SIG-M5 treated with dmso at 0.1 percent for 504 hours (cell line): Measurements from ENCODE around the gene REC8.
A peak's percentile ranks its signal among the peaks of the same experiment; 100 is the strongest.
"Not testable (repeated sequence)": the region's sequence is repeated elsewhere in the genome, so short reads cannot be mapped to it uniquely, and the experiment has no call there.

Experiments
- DNase-seq: peaks from one replicate; lab custom pipeline; 2025; ENCODE audit not compliant: unreplicated experiment; lab: John Stamatoyannopoulos, UW

The REC8 gene

DNA sequence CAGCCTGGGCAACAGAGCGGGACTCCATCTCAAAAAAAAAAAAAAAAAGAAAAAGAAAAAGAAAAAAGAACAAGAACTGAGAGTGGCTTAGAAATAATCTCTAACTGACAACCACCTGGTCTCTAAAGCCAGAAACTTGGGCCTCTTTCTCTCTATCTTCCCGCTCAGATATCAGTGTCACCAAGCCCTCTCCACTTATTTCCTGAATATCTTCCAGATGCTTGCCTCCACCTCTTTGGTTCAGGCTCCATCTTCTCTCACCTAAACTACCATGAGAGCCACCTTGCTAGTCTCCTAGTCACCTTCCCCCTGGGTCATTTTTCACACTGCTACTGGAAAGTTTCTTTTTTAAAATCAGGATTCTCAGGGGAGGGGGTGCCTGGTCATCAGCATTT, 25.2 kb downstream of the REC8 start:
- DNase-seq = no peak

DNA sequence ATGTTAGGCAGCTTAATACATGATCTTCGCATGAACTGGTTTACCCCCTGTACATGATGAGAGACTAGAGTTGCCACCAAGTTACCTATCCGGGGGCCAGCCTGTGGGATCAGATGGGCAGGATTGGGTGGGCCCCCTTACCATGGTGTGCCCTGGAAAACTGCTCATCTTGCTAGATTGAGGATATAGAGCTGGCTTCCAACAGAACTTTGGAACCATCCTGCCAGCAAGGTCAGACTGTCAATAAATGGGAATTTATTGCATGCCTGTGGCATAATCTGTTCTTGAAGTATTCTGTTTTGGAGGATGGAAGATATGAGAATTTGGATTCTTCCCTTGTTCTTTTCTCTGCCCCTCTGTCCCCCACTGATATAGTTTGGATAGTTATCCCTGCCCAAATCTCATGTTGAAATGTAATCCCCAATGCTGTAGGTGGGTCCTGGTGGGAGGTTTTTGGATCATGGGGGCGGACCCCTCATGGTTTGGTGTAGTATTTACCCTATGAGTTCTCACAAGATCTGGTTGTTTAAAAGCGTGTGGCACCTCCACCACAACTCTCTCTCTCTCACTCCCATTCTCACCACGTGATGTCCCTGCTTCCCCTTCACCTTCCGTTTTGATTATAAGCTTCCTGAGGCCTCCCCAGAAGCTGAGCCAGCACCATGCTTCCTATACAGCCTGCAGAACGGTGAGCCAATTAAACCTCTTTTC, 27.1 kb downstream of the REC8 start:
- no peak for DNase-seq

DNA sequence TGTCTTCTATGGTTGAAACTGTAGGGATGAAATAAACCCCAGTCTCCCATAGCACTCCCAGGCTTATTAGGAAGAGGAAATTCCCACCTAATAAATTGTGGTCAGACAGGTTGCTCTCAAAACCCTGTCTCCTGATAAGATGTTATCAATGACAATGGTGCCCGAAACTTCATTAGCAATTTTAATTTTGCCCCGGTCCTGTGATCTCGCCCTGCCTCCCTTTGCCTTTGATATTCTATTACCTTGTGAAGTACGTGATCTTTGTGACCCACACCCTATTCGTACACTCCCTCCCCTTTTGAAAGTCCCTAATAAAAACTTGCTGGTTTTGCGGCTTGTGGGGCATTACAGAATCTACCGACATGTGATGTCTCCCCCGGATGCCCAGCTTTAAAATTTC, 30.7 kb downstream of the REC8 start:
- not testable (repeated sequence) for DNase-seq

DNA sequence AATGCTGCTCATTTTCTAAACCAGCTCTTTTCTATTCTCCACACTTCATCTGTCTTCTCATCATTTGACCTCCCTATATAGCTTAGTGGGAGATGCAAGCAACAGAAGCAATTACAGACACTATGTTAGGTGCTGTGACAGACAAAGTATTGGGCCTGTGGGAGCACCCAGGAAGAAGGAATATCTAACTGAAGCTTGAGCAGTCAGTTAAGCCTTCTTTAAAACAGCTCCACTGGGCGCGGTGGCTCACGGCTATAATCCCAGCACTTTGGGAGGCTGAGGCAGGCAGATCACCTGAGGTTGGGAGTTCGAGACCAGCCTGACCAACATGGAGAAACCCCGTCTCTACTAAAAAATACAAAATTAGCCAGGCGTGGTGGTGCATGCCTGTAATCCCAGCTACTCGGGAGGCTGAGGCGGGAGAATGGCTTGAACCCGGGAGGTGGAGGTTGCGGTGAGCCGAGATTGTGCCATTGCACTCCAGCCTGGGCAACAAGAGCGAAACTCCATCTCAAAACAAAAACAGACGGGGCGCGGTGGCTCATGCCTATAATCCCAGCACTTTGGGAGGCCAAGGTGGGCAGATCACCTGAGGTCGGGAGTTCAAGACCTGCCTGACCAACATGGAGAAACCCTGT, 31.5 kb downstream of the REC8 start:
- not testable (repeated sequence) for DNase-seq

DNA sequence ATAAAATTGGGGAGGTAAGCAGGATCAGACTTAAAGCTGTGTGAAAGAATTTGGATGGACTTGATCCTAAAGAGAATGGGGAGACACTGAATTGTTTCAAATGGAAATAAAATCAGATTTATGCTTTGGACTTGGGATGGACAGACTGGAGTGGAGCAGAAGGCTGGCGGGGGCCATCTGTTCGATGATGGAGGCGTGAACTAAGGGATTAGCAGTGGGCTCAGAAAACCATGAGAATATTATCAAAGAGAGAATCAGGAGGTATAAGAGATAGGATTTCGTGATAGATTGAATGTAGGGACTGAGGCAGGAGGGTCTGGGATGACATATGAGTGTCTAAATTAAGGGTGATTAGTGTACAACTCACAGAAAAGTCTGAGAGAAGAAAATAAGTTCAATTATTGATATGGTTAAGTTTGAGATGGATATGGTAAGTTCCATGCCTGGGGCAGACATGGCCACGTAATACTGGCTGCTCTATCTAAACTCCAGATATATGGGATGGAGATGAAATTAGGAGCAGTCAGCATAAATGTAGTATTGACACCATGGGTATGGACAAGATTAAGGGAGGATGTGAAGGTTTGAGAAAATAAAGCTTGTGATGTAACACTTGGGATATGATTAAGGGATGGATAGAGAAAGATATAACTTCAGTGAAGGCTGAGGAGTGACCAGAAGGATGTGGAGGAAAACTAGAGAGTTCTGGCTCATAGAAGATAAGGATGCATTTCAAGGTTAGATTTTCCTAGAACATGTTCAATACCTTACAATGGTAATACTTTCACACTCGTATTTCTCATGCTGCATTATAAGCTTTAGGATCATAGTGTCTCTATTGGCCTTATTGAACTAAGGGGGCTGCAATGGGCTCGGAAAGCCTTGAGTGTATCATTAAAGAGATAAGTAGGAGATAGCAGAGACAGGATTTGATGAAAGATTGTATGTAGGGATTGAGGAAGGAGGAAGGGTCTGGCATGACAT, 32.6 kb downstream of the REC8 start:
- no peak for DNase-seq

DNA sequence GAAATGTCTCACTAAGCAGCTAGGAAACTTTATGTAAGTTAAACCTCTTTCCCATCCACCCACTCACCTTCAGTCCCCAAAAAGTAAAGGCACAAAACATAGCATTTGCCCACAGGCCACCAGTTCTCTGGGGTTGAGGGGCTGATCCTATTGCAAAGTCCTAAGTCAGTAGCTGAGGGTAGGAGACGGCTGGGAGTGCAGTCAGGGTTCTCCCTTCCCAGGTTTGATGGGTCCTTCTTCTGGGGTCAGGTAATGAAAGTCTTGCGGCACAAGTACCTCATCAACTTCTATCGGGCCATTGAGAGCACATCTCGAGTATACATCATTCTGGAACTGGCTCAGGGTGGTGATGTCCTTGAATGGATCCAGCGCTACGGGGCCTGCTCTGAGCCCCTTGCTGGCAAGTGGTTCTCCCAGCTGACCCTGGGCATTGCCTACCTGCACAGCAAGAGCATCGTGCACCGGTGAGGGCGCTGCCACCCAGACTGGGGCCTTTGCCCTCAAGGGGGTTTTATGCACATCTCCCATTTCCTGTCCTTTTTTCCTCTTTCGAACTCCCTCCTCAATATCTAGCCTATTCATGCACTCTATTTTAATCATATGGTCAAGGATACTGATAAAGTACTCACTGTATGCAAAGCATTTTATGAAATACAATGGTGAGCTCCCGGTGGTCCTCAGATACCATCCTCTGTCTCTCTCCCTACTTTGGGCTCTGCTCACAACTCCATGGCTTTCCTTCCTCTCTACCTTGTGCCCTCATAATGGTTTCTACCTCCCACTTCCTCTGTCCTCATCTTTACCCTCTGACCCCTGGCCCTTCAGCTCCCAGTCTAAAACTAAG, 34.6 kb downstream of the REC8 start:
- DNase-seq = no peak

DNA sequence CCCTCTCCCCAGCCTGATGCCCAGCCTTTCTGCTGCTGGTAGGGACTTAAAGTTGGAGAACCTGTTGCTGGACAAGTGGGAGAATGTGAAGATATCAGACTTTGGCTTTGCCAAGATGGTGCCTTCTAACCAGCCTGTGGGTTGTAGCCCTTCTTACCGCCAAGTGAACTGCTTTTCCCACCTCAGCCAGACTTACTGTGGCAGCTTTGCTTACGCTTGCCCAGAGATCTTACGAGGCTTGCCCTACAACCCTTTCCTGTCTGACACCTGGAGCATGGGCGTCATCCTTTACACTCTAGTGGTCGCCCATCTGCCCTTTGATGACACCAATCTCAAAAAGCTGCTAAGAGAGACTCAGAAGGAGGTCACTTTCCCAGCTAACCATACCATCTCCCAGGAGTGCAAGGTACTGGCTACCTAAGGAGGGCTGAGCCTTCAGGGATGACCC, 35.2 kb downstream of the REC8 start:
- no peak for DNase-seq

DNA sequence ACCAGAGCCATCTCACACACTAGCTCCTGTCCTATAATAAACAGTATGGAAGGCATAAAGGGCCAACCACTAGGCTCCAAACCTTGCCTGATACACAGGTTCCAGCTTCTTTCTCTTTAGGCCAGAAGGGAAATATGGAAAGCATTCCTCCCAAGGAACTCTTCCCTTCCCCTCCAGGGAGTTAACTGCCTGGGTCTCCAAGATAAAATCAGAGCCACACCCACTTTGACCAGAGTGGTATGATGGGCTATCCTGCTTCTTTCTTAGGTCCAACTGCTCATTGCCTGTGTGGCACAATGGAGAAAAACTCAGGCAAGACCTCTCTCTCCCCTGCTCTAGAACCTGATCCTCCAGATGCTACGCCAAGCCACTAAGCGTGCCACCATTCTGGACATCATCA, 35.7 kb downstream of the REC8 start:
- DNase-seq = no peak

DNA sequence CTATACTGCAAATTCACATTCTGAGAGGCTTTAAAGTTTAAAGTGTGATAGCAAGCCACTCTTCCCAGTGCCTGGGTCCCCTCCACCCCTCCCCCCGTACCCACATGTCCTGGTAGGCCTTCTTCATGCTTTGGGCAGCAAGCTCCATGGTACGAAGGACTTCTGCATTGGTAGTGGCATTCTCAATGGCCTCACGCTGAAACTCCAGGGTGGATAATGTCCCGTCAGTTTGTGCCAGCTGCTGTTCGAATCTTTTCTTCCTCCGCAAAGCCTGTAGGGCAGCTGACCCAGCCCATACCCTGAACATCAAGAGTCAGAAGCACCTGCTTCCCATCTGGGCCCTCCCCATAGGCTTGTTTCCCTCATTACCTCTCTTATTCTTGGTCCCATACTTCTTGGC, 39.4 kb downstream of the REC8 start:
- DNase-seq = no peak

DNA sequence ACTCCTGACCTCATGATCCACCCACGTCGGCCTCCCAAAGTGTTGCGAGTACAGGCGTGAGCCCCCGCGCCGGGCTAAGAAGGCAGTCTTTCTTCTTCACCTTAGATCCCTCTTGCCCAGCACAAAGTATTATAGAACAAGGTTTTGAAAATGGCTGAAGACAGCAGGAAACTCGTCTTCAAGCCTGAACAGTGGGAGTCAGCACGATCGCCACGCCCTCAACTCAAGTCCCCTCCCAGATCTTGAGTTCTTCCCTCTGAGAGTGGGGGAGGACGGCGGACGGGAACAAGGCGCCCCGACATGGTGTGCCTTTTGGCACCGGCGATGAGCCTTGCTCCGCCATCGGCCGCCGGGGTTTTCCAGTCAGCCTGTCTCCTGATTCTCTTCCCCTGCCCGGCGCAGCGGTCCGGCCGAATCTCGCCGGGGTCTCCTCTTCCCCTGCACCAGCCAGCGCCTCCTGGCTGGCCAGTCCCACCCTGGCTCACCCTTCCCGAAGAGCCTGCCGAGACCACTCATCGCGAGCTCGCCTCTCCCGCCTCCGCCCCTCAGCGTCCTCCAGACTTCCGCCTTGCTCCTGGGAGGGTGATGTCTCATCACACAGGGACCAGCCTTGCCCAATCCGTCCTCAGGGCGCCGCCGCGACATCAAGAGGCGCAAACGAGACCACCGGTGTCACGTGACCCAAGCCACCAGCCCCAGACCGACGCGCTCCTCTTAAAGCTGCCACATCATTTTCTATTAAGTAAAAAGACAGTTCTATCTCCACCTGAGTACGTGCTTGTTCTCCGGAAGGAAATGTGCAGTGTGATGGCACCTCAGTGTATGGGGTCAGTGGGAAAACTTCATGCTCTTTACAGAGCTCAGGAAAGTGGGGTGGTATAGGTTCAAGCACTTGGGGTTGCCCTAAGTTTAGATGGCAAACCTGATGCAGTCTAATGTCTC, 41.3 kb downstream of the REC8 start, which contains the start of gene CHMP4A:
TSS of gene CHMP4A (minus strand) at position 565 of the 942 bp plus-strand sequence. CDS start at position 516, 49 bp downstream.
- DNase-seq = peak; percentile 98

DNA sequence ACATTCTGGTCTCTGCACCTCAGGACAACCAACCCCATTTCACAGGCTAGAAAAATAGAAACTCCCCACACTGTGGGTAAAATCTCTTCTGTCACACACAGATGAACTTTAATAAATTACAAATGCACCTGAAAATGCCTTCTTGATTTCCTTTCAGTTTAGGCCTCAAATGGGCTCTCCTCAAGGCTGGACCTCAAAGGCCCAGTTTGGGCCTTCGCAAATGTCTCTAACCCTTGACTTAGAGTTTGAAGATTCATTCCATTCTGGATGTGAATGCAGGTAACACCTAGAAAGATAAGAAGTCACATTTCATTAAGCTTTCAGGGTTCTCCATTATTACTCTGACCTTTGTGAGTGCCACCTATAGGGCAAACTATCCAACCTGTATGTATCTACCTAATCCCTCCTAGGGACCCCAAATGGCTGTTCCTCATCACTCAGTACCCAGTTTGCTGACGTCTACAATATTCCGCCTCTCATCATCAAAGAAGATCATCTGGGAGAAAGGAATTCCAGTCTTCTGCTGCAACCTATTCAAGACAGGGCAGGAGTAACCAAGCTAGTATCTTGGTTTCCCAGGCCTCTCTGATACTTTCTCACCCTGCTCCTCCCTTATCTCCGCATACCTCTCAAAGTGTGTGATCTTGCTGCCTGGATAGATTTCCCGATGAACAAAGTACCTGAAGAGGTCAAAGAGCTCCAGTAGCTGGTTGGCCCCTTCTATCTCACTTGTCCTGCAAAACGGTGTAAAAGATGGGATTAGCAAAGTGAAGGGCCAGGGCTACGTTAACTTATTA, 42.2 kb downstream of the REC8 start:
- DNase-seq = no peak

DNA sequence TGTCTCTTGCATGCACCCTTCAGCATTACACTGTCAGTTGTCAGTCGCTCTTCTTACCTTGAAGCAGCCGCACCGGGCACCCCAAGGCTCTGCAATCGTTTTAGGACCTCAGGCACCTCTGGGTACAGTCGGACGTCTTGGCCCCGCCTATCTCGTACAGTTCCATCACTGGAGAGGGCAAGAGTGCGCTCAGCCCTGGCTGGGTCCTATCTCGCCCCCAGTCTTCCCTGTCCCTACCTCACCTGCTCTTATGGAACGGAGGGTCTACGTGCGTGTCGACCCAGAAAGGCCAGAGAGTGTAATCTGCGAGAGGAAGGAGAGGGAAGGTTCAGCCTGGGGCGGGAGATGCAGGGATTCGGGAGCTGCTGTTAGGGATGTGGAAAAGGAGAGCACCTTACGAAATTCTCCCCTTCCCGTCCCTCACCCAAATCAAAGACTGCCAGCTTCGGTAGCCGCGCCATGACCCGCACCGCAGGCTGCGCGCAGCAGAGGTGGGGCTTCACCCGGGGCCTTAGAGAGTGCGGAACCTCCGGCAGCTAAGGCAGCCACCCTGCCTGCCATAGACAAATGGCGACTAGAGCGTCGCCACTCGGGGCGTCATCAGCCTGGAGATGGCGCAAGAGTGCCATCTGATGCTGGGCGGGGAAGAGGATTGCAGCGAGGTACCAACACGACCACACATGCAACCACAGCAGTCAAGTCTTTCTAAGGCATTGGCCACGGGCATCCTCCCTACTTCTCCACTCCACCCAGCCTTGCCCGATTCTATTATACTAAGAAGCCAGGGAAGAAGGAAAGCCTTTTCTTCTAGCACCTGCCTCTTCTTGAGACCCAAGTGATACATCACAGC, 43.8 kb downstream of the REC8 start, which contains the start of gene MDP1:
TSS of gene MDP1 (minus strand) at position 572 of the 850 bp plus-strand sequence. CDS start at position 461, 111 bp downstream.
- peak; percentile 93 for DNase-seq

DNA sequence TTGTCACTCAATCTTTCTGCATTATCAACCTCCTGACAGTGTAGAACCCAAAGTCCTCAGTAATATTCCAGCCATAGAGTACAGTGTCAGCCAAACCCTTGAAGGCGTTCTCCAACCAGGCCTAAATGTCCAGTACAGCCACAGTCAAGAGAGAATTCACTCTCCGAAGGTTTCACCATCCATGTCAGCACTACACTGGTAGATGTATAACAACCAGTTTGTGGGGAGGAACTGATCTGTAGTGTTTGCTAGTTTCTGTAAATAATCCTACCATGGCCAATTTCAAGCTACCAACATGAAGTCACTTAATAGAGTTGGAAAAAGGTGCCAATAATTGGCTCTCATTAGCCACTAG, 44.4 kb downstream of the REC8 start:
- no peak for DNase-seq

DNA sequence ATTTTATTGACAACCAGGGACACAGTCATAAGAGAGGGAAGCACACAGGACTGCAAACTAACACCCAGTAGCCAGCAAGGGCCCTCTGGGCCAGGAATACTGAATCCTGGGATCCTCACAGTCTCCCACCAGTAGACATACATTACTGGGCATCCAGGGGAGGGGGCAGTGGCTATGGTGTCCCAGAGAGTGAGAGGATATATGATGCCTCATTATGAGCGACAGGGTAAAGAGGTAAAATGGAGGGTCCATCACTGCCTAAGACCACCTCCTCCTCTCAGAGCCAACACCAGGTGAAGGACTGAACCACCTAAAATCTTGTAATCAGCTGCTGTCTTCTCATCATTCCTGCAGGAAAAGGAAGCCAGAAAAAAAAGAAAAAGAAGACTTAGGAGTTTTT, 45.0 kb downstream of the REC8 start:
- not testable (repeated sequence) for DNase-seq

DNA sequence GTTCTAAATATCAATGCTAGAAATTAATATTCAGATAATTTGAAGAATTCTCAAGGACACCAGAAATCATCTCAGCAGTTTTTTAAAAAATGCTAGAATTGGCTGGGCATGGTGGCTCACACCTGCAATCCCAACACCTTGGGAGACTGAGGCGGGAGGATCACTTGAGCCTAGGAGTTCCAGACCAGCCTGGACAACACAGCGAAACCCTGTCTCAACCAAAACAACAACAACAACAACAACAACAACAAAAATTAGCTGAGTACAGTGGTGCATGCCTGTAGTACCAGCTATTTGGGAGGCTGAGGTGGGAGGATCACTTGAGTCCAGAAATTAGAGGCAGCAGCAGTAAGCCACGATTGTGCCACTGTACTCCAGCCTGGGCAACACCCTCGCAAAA, 47.2 kb downstream of the REC8 start:
- DNase-seq = no peak

DNA sequence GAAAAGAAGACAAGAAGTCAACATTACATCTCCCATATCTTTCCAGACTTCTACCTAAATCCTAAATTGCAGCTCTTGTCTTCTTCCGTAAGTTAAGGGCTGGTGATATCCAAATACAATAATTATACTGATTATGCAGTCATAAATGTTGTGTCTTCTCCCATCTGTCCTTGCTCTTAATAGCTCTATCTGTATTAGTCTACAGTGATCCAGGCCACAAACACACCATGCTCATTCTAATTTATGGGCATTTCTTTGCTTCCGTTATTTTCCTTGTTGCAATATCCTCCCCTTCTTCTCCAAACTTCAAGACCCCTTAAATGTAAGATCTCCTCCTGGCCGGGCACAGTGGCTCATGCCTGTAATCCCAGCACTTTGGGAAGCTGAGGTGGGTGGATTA, 47.6 kb downstream of the REC8 start:
- no peak for DNase-seq

DNA sequence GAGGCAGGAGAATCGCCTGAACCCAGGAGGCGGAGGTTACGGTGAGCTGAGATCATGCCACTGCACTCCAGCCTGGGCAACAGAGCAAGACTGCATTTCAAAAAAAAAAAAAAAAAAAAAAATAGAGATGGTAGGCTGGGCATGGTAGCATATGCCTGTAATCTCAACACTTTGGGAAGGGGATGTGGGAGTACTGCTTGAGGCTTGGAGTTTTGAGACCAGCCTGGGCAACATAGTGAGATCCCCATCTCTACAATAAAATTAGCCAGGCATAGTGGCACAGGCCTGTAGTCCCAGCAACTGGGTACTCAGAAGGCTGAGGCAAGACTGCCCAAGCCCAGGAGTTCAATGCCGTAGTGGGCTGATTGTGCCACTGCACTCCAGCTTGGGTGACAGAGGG, 51.1 kb downstream of the REC8 start:
- DNase-seq = not testable (repeated sequence)

DNA sequence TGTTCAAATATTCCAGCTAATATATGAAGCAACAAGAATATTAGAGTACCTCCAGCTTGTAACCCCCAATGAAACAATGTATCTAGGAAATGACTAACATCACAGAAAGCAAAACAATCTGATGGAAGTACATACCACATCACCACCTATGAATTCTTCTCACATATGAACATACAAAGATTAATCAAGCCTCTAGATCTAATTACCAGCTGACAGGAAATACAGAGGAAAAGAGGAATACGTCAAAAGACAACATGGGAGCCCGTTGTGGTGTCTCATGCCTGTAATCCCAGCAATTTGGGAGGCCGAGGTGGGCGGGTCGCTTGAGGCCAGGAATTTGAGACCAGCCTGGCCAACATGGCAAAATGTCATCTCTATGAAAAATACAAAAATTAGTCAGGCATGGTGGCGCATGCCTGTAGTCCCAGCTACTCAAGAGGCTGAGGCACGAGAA, 52.8 kb downstream of the REC8 start:
- DNase-seq = no peak
